Measurements from ENCODE around the gene MTCL1. TPM values are rescaled to one million over a fixed set of nuclear protein-coding genes. Genes with fewer than 3 reads are reported as not detected.

MTCL1 gene
- total RNA-seq, 2 donors from 2014 or later = 4.3 to 4.7 TPM

GRCh38 chr18:8835521-8835953 lies 130.2 kb downstream of the MTCL1 start:
- peak; percentile 76 to 85 for ATAC-seq
- DNase-seq = no peak
- intact Hi-C loops (cut with DNase I) = no loop called here

- ATAC-seq (peak; percentile 69 to 73), DNase-seq (no peak)
- intact Hi-C loops (cut with DNase I) = no loop called here
Observed at GRCh38 chr18:8839281-8839680, 133.9 kb downstream of the MTCL1 start.

- ATAC-seq = no peak
- DNase-seq = no peak
- intact Hi-C loops (cut with DNase I) = no loop called here
Observed at GRCh38 chr18:8841781-8842485, 136.6 kb downstream of the MTCL1 start.

- no peak for ATAC-seq
- intact Hi-C loops (cut with DNase I) = no loop called here
Observed at GRCh38 chr18:8842506-8842905, 137.2 kb downstream of the MTCL1 start.

GRCh38 chr18:8843005-8843404 lies 137.6 kb downstream of the MTCL1 start:
- intact Hi-C loops (cut with DNase I) = no loop called here
- ATAC-seq (no peak), DNase-seq (no peak)

More at GRCh38 chr18:8842506-8842905, 137.2 kb downstream of the MTCL1 start:
- no peak for DNase-seq

GRCh38 chr18:8844721-8845148 lies 139.4 kb downstream of the MTCL1 start:
- DNase-seq (no peak), ATAC-seq (no peak)
- intact Hi-C loops (cut with DNase I) = no loop called here

- no peak for DNase-seq
- intact Hi-C loops (cut with DNase I) = no loop called here
Observed at GRCh38 chr18:8845506-8845905, 140.2 kb downstream of the MTCL1 start.

GRCh38 chr18:8847066-8847755 lies 141.9 kb downstream of the MTCL1 start:
- peak; percentile 20 to 52 for ATAC-seq
- intact Hi-C loops (cut with DNase I) = no loop called here
- DNase-seq = no peak

More at GRCh38 chr18:8845506-8845905, 140.2 kb downstream of the MTCL1 start:
- ATAC-seq = no peak

GRCh38 chr18:8847900-8848299 lies 142.5 kb downstream of the MTCL1 start:
- peak; percentile 66 to 87 for ATAC-seq
- intact Hi-C loops (cut with DNase I) = no loop called here
- DNase-seq = no peak

GRCh38 chr18:8848541-8848940 lies 143.2 kb downstream of the MTCL1 start:
- no peak for DNase-seq
- no peak for ATAC-seq
- intact Hi-C loops (cut with DNase I) = no loop called here

- intact Hi-C loops (cut with DNase I) = no loop called here
- no peak for DNase-seq
Observed at GRCh38 chr18:8849696-8850095, 144.3 kb downstream of the MTCL1 start.

GRCh38 chr18:8851659-8852058 lies 146.3 kb downstream of the MTCL1 start:
- ATAC-seq (peak in 1 of 2 donors; percentile 53), DNase-seq (no peak)
- intact Hi-C loops (cut with DNase I) = no loop called here

More at GRCh38 chr18:8849696-8850095, 144.3 kb downstream of the MTCL1 start:
- no peak for ATAC-seq

- ATAC-seq = no peak
- DNase-seq = no peak
- intact Hi-C loops (cut with DNase I) = no loop called here
Observed at GRCh38 chr18:8854550-8854949, 149.2 kb downstream of the MTCL1 start.

- no peak for DNase-seq
- no peak for ATAC-seq
- intact Hi-C loops (cut with DNase I) = no loop called here
Observed at GRCh38 chr18:8854962-8855361, 149.6 kb downstream of the MTCL1 start.

- intact Hi-C loops (cut with DNase I) = no loop called here
- DNase-seq (no peak), ATAC-seq (no peak)
Observed at GRCh38 chr18:8856212-8856611, 150.9 kb downstream of the MTCL1 start.

- intact Hi-C loops (cut with DNase I) = no loop called here
- no peak for DNase-seq
- no peak for ATAC-seq
Observed at GRCh38 chr18:8856769-8857393, 151.5 kb downstream of the MTCL1 start.

- DNase-seq (no peak), ATAC-seq (no peak)
- intact Hi-C loops (cut with DNase I) = no loop called here
Observed at GRCh38 chr18:8857806-8858205, 152.4 kb downstream of the MTCL1 start.

GRCh38 chr18:8858888-8859511 lies 153.6 kb downstream of the MTCL1 start:
- DNase-seq (no peak), ATAC-seq (peak; percentile 67 to 97)
- intact Hi-C loops (cut with DNase I) = no loop called here

- no peak for ATAC-seq
- intact Hi-C loops (cut with DNase I) = no loop called here
Observed at GRCh38 chr18:8860845-8861642, 155.7 kb downstream of the MTCL1 start.

More at GRCh38 chr18:8860845-8861642, 155.7 kb downstream of the MTCL1 start:
- DNase-seq = no peak

All from left cardiac atrium (tissue), 4 donors.